GM18508 (cell line): Measurements from ENCODE around the gene GHRH.

Experiments
- ATAC-seq: cut with Tn5 transposase; IDR thresholded peaks from one replicate; pipeline ENCODE4 v1.9.1; 2021; ENCODE audit warnings: moderate number of reproducible peaks; ENCODE audit not compliant: insufficient read depth, unreplicated experiment

The GHRH gene

DNA sequence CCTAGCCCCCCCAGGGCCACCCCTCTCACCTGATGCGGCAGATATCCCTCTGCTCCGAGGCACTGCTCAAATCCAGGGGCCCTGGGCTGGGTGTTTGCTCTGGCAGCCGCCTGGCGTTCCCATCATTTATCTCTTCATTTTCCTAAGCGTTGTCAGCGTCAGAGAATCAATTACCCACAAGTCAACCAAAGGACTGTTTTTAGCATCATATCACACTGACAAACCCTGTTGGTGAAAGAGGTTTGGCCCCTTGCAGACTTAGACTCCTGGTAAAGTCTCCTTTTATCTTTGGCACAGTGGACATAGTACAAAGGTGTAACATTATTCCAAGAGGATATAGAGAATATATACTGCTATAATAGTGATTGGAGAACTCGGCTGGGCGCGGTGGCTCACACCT lies at the start of gene GHRH:
TSS of gene GHRH (minus strand) at position 101 of the 400 bp plus-strand sequence. CDS start 4,925 bp downstream, outside the sequence.
- no peak for ATAC-seq

DNA sequence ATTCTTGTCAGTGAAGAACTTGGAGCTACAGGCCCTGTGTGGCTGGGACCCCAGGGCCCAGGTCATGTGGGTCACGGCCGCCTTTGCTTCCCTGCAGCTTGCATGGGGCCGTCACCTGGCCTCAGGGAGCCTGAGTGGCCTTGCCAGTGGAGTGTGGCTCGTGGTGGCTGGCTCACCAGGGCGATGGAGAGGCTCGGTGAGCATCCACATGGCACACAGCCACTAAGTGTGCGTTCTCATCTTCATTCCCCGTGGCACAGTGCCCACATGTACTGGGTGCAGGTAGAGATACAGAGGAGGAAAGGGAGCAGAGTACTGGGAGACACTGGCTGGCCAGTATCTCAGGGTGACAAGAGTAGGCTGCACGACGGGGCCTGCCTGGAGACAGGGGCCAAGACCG lies 49.3 kb upstream of the GHRH start:
- no peak for ATAC-seq

DNA sequence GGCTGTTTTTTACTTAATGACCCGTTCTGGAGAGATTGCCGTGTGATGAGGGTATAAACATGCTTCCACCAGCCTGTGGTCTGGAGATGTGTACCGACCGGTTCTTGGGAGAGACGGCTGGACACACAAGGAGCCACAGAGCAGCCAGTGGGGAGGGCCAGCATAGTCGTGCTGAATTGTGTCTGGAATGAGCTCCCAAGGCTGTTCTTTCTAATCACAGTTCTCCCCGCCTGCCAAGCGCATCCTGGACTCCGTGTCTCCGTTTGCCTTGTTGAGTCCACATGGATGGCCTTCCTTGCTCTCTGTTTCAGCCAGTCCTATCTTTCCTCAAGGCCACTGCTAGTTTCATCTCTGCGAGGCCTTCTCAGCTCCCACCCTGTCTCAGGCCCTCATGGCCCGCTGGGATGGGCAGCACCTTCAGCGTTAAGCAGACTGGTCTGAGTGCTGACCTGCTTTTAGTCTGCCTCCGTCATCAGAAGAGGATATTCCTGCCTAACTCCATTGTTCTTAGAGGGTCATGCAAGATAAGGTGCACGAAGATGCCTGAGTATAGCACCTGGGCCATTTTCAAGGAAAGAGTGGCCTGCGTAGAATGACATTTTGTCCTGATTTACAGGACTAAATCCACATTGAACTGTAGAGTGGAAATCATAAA lies 48.4 kb upstream of the GHRH start:
- ATAC-seq, result no peak

DNA sequence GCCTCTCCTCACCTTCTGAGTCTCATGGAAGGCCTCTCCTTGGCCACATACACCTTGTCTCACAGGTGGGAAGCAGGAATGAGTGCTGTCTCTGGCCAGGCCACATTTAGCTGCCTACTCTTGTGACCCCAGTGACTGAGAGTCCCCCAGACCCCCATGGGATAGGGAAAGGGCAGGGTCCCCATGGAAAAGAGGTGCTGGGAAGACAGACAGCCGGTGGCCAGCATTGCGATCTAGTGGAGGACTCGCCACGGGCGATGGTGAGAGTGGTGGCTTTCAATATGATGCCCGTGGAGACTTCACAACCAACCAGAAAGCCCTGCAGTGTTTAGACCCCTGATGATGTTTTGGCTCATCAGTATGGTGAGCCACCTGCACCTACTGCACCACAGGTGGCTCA lies 47.7 kb upstream of the GHRH start:
- no peak for ATAC-seq

GRCh38 chr20:37308086-37309050 lies 46.8 kb upstream of the GHRH start:
- no peak for ATAC-seq

- no peak for ATAC-seq
These were observed 44.2 kb upstream of the GHRH start for GRCh38 chr20:37305839-37306238.

- ATAC-seq, result no peak
These were observed 43.5 kb upstream of the GHRH start for GRCh38 chr20:37305079-37305478.

GRCh38 chr20:37303637-37304036 lies 42.0 kb upstream of the GHRH start:
- no peak for ATAC-seq

- ATAC-seq, result no peak
These were observed 41.4 kb upstream of the GHRH start for GRCh38 chr20:37302981-37303380.

DNA sequence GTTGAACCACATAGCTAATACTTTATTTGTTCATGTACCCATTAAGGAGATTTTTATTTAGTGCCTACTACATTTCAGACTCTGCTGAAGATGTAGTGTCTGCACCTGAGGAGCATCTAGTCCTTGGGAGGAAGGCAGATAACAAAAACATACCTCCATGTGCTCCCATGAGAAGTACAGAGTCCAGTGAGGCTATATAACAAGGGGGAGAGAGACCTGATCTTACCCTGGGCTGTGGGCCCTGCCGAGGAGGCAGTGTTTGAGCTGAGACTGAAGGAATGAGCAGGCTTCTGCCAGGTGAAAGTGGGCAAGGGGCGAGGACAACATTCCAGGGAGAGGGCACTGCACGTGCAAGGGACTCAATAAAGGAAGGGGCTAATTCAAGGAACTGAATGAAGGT lies 39.9 kb upstream of the GHRH start:
- ATAC-seq, result no peak

DNA sequence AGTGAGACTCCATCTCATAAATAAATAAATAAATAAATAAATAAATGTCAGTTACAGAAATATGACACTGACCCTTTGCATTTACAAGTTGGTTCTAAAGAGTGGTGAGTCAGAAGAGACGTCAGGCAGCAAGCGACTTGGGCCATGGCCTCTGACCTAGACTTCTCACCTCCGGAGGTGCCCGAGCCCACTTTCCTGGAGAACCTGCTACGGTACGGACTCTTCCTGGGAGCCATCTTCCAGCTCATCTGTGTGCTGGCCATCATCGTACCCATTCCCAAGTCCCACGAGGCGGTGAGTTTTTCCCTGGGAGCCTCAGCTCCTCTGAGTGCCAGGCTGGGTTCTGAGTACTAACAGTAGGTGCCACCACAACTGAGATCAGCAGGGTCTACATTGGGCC lies 39.5 kb upstream of the GHRH start:
- no peak for ATAC-seq

- no peak for ATAC-seq
These were observed 38.3 kb upstream of the GHRH start for GRCh38 chr20:37299718-37300528.

GRCh38 chr20:37298190-37298939 lies 36.8 kb upstream of the GHRH start:
- no peak for ATAC-seq

- ATAC-seq, result no peak
These were observed 35.6 kb upstream of the GHRH start for GRCh38 chr20:37297066-37297736.

DNA sequence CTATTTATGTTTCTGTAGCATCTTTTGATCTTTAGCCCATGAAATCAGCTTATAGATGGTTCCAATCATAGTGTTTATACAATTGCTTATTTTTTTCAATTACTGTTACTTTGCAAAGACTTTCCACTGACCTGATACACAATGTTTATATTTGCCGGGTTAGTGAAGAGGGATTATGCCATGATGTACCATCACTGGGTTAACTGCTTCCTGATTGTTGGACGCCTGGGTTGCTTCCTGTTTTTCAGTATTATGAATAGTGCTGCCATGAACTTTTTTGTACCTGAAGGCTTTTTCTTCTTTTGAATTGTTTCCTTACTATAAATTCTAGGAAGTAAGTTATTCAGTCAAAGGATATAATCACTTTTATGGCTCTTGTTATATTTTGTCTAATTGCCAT lies 34.8 kb upstream of the GHRH start:
- no peak for ATAC-seq

GRCh38 chr20:37295595-37295994 lies 34.0 kb upstream of the GHRH start:
- no peak for ATAC-seq

DNA sequence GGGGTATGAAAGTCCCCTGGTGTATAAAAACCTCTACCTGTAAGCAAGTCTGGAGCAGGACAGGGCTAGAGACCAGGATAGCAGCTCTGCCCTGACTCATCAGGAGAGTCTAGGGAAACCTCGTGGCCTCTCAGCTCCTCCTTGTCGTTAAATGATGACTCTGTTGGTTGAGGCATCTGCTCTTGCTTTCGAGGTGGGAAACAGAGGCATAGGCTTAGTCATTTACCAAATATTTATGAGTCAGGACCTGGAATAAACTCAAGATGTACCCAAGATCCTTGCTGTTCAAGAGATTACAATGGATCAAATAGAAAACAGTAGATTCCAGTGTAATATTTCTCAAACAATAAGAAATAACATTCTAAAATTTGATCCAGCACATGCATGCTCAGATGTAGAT lies 33.4 kb upstream of the GHRH start:
- ATAC-seq, result no peak

GRCh38 chr20:37294262-37294981 lies 32.8 kb upstream of the GHRH start:
- no peak for ATAC-seq
